T-helper 1 cell treated with Interleukin-12 subunit alpha and Interleukin-12 subunit beta and Interleukin-4 antibody, amounts not matched to agents 30 ng/mL and 1 ng/mL, for 36 hours (primary cell): Measurements from ENCODE around the gene FADS3. TPM values are rescaled to one million over a fixed set of nuclear protein-coding genes. Genes with fewer than 3 reads are reported as not detected.

ENCODE experiments used
- intact Hi-C: fragments of 100-400 bp; cut with micrococcal nuclease; formaldehyde crosslinking; loops from one replicate; pipeline ENCODE4 v1.15.1; 2024
- total RNA-seq: library from RNA; stranded (reverse); gene quantifications from 2 replicates; pipeline ENCODE4 v1.2.3, GENCODE V29; 2022

The FADS3 gene
- total RNA-seq: 7.1 and 9.6 TPM in 2 replicates

GRCh38 chr11:61891331-61892084, at the start of gene FADS3:
Gene FADS3, minus strand, starts transcription at chr11:61891545. Its CDS starts 164 bp downstream, at chr11:61891381.
- intact Hi-C loops: loop anchor here (1.0 to 2.0 kb wide), 8 partner anchors 8 to 232 kb away; partner anchors contain the start of genes FEN1, FTH1 and TMEM258

GRCh38 chr11:61940466-61940865, 49.1 kb upstream of the FADS3 start:
- intact Hi-C loops: no loop called here

GRCh38 chr11:61935861-61936260, 44.5 kb upstream of the FADS3 start:
- intact Hi-C loops: no loop called here

GRCh38 chr11:61930933-61931332, 39.6 kb upstream of the FADS3 start:
- intact Hi-C loops: no loop called here

- intact Hi-C loops: no loop called here
These were observed 37.3 kb upstream of the FADS3 start for GRCh38 chr11:61928606-61929005.

- intact Hi-C loops: no loop called here
These were observed 36.2 kb upstream of the FADS3 start for GRCh38 chr11:61927501-61927900.

- intact Hi-C loops: no loop called here
These were observed 34.9 kb upstream of the FADS3 start for GRCh38 chr11:61926235-61926634.

- intact Hi-C loops: no loop called here
These were observed 34.4 kb upstream of the FADS3 start for GRCh38 chr11:61925736-61926135.

- intact Hi-C loops: no loop called here
These were observed 32.7 kb upstream of the FADS3 start for GRCh38 chr11:61924064-61924455.

- intact Hi-C loops: no loop called here
These were observed 32.1 kb upstream of the FADS3 start for GRCh38 chr11:61923166-61924063.

- intact Hi-C loops: no loop called here
These were observed 31.2 kb upstream of the FADS3 start for GRCh38 chr11:61922539-61922938.

GRCh38 chr11:61921446-61921845, 30.1 kb upstream of the FADS3 start:
- intact Hi-C loops: no loop called here

- intact Hi-C loops: no loop called here
These were observed 28.6 kb upstream of the FADS3 start for GRCh38 chr11:61919705-61920631.

- intact Hi-C loops: no loop called here
These were observed 27.8 kb upstream of the FADS3 start for GRCh38 chr11:61918938-61919704.

- intact Hi-C loops: no loop called here
These were observed 27.0 kb upstream of the FADS3 start for GRCh38 chr11:61918251-61918937.

- intact Hi-C loops: no loop called here
These were observed 26.2 kb upstream of the FADS3 start, which contains the start of gene RAB3IL1 for GRCh38 chr11:61917334-61918109. Gene RAB3IL1, minus strand, starts transcription at chr11:61917566. Its CDS starts 199 bp downstream, at chr11:61917367.

GRCh38 chr11:61916737-61917333, 25.5 kb upstream of the FADS3 start:
- intact Hi-C loops: no loop called here

- intact Hi-C loops: no loop called here
These were observed 23.3 kb upstream of the FADS3 start for GRCh38 chr11:61914471-61915171.
